ENCODE results near the gene SMYD3.
"Not testable (repeated sequence)": the region's sequence is repeated elsewhere in the genome, so short reads cannot be mapped to it uniquely, and the experiment has no call there.

The SMYD3 gene

GRCh38 chr1:245834002-245834401, 673.1 kb downstream of the SMYD3 start:
- no peak for DNase-seq (ENCODE audit: low read depth)

GRCh38 chr1:245832771-245833527, 674.1 kb downstream of the SMYD3 start:
- DNase-seq (ENCODE audit: low read depth), result no peak

- no peak for DNase-seq (ENCODE audit: low read depth)
Measured at GRCh38 chr1:245831518-245831917, 675.6 kb downstream of the SMYD3 start.

- DNase-seq (ENCODE audit: low read depth), result no peak
Measured at GRCh38 chr1:245829826-245830225, 677.3 kb downstream of the SMYD3 start.

- DNase-seq (ENCODE audit: low read depth), result no peak
Measured at GRCh38 chr1:245829194-245829593, 677.9 kb downstream of the SMYD3 start.

GRCh38 chr1:245827301-245827700, 679.8 kb downstream of the SMYD3 start:
- no peak for DNase-seq (ENCODE audit: low read depth)

GRCh38 chr1:245825128-245825901, 681.8 kb downstream of the SMYD3 start:
- no peak for DNase-seq (ENCODE audit: low read depth)

GRCh38 chr1:245823408-245824147, 683.5 kb downstream of the SMYD3 start:
- DNase-seq (ENCODE audit: low read depth), result no peak

- no peak for DNase-seq (ENCODE audit: low read depth)
Measured at GRCh38 chr1:245822996-245823395, 684.1 kb downstream of the SMYD3 start.

- DNase-seq (ENCODE audit: low read depth), result not testable (repeated sequence)
Measured at GRCh38 chr1:245818363-245818762, 688.7 kb downstream of the SMYD3 start.

GRCh38 chr1:245816496-245816895, 690.6 kb downstream of the SMYD3 start:
- DNase-seq (ENCODE audit: low read depth), result not testable (repeated sequence)

GRCh38 chr1:245814651-245815050, 692.4 kb downstream of the SMYD3 start:
- no peak for DNase-seq (ENCODE audit: low read depth)

- DNase-seq (ENCODE audit: low read depth), result no peak
Measured at GRCh38 chr1:245812278-245812677, 694.8 kb downstream of the SMYD3 start.

- no peak for DNase-seq (ENCODE audit: low read depth)
Measured at GRCh38 chr1:245810789-245811337, 696.2 kb downstream of the SMYD3 start.

GRCh38 chr1:245810181-245810769, 696.8 kb downstream of the SMYD3 start:
- no peak for DNase-seq (ENCODE audit: low read depth)

- no peak for DNase-seq (ENCODE audit: low read depth)
Measured at GRCh38 chr1:245809361-245809760, 697.7 kb downstream of the SMYD3 start.

- no peak for DNase-seq (ENCODE audit: low read depth)
Measured at GRCh38 chr1:245807954-245808719, 698.9 kb downstream of the SMYD3 start.

- no peak for DNase-seq (ENCODE audit: low read depth)
Measured at GRCh38 chr1:245807306-245807705, 699.8 kb downstream of the SMYD3 start.

- no peak for DNase-seq (ENCODE audit: low read depth)
Measured at GRCh38 chr1:245805532-245805931, 701.5 kb downstream of the SMYD3 start.

- no peak for DNase-seq (ENCODE audit: low read depth)
Measured at GRCh38 chr1:245804696-245805095, 702.4 kb downstream of the SMYD3 start.

- no peak for DNase-seq (ENCODE audit: low read depth)
Measured at GRCh38 chr1:245803666-245804037, 703.4 kb downstream of the SMYD3 start.

Measured in activated T-cell treated with anti-CD3 and anti-CD28 coated beads for 24 hours (primary cell).